PC-9 (cell line): ENCODE results near the gene APBA2. TPM values are rescaled to one million over a fixed set of nuclear protein-coding genes. Genes with fewer than 3 reads are reported as not detected.

Experiments used
- BruUV-seq: library from RNA; stranded (reverse); fragments of 400-500 nt; replicated peaks from 2 replicates; lab custom pipeline; 2021; lab: Mats Ljungman, UMichigan
- CTCF ChIA-PET: fragments of 300-600 bp; sonication (Branson Sonifier 250); formaldehyde crosslinking; loops from one replicate; lab custom pipeline; 2022; ENCODE audit warnings: antibody characterized with exemption; lab: Charles Lee
- POLR2A ChIA-PET: fragments of 300-600 bp; sonication (Branson Sonifier 250); formaldehyde crosslinking; loops from one replicate; lab custom pipeline; 2022; ENCODE audit warnings: antibody characterized with exemption; ENCODE audit not compliant: unreplicated experiment; lab: Charles Lee
- DNase-seq, 2 experiments: peaks; one replicate each; pipeline versions ENCODE4 v3.0.0 to v3.0.0-alpha.2; 2015 to 2022; ENCODE audit warnings: mixed read lengths in 1 of 2
- H2AFZ ChIP-seq: fragments of 200-600 bp; sonication (generic); 2 replicates; pipeline ENCODE4 v1.8.1; 2017; ENCODE audit warnings: antibody characterized with exemption
- H3F3A ChIP-seq: fragments of 200-600 bp; sonication (generic); 2 replicates; pipeline ENCODE4 v1.8.1; 2017; ENCODE audit warnings: antibody characterized with exemption, mild to moderate bottlenecking, low read depth; ENCODE audit not compliant: insufficient read depth
- H3K27ac ChIP-seq: fragments of 200-600 bp; sonication (generic); 2 replicates; pipeline ENCODE4 v1.6.1; 2016; ENCODE audit warnings: mixed run types
- H3K27me3 ChIP-seq: fragments of 200-600 bp; sonication (generic); 2 replicates; pipeline ENCODE4 v1.6.1; 2016; ENCODE audit warnings: low read depth, mixed run types; ENCODE audit not compliant: insufficient read depth
- H3K36me3 ChIP-seq: fragments of 200-600 bp; sonication (generic); 2 replicates; pipeline ENCODE4 v1.6.1; 2016; ENCODE audit warnings: low read depth, mixed run types
- H3K4me1 ChIP-seq: fragments of 200-600 bp; sonication (generic); replicated peaks from 2 replicates; pipeline ENCODE4 v1.6.1; 2016; ENCODE audit warnings: mixed run types; ENCODE audit not compliant: insufficient read depth
- H3K4me2 ChIP-seq: fragments of 200-600 bp; sonication (generic); 2 replicates; pipeline ENCODE4 v1.6.1; 2017; ENCODE audit warnings: mixed run types
- H3K4me3 ChIP-seq: fragments of 200-600 bp; sonication (generic); 2 replicates; pipeline ENCODE4 v1.6.1; 2016; ENCODE audit warnings: mixed run types
- H3K79me2 ChIP-seq: fragments of 200-600 bp; sonication (generic); 2 replicates; pipeline ENCODE4 v1.6.1; 2017; ENCODE audit warnings: low read depth, mixed run types
- H3K9me2 ChIP-seq: fragments of 200-600 bp; sonication (generic); 2 replicates; pipeline ENCODE4 v1.8.1; 2017; ENCODE audit warnings: mild to moderate bottlenecking; ENCODE audit not compliant: insufficient read depth
- H3K9me3 ChIP-seq: fragments of 200-600 bp; sonication (generic); 2 replicates; pipeline ENCODE4 v1.8.1; 2016; ENCODE audit warnings: low read depth; ENCODE audit not compliant: insufficient read depth
- H4K20me1 ChIP-seq: fragments of 200-600 bp; sonication (generic); 2 replicates; pipeline ENCODE4 v1.8.1; 2017; ENCODE audit not compliant: insufficient read depth
- EZH2 ChIP-seq: fragments of 200-600 bp; sonication (generic); IDR thresholded peaks from 2 replicates; pipeline ENCODE4 v1.8.0; 2017; ENCODE audit warnings: antibody characterized with exemption, low read depth
- intact Hi-C: fragments of 100-400 bp; cut with micrococcal nuclease; formaldehyde crosslinking; loops from one replicate; pipeline ENCODE4 v1.10.0; 2022; ENCODE audit not compliant: unreplicated experiment
- total RNA-seq: library from RNA; stranded (reverse); gene quantifications from 2 replicates; pipeline ENCODE4 v1.2.3, GENCODE V29; 2021
- TF ChIP-seq, protein P1 (sequence below): fragments of 200-600 bp; sonication (generic); conservative IDR thresholded peaks from 2 replicates; pipeline ENCODE4 v1.6.1; 2017; ENCODE audit warnings: mixed run types, antibody characterized with exemption, mild to moderate bottlenecking, moderate library complexity

Gene APBA2
- total RNA-seq, 1 experiment from 2014 or later, result not detected

DNA sequence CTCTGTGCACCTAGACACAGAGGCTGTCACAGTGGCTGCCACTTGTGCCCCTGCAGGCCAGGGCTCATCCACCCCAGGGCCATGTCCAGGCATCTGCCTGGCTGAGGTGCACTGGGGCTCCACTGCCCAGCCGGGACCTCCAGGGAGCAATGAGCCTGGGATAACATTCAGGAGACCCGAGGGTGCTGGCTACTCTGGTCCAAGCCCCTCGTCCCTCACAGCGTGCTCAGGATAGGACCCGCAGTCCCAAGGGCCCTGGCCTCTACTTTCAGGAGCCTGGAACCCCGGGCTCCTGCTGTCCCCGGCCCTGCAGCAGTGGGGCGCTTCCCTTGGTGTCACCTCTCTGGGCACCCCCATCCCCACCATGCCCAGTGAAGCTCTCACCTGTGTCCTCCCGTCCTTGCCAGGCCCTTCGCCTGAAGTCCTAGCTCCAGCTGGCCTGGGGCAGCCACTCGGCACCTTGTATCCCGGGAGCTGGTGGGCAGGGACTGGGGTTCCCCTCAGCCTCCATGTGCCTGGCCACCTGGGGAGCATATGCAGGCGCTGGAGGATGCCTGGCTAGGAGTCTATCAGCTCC is 226.0 kb downstream of the APBA2 start:
- Histone ChIP-seq H3K4me1 (no peaks in the 10 kb centered on the region), H3K4me2 (no peak overlapping the region), H3K27ac (no peak overlapping the region), H3K9me2 (no peaks in the 10 kb centered on the region), H3K9me3 (no peaks in the 10 kb centered on the region), H2AFZ (no peak overlapping the region), H4K20me1 (no peaks in the 10 kb centered on the region), H3F3A (no peaks in the 10 kb centered on the region), H3K79me2 (no peaks in the 10 kb centered on the region), H3K27me3 (peaks cover 37% of the 10 kb centered on the region), H3K36me3 (no peaks in the 10 kb centered on the region), H3K4me3 (no peak overlapping the region)
- TF ChIP-seq, protein P1, sequence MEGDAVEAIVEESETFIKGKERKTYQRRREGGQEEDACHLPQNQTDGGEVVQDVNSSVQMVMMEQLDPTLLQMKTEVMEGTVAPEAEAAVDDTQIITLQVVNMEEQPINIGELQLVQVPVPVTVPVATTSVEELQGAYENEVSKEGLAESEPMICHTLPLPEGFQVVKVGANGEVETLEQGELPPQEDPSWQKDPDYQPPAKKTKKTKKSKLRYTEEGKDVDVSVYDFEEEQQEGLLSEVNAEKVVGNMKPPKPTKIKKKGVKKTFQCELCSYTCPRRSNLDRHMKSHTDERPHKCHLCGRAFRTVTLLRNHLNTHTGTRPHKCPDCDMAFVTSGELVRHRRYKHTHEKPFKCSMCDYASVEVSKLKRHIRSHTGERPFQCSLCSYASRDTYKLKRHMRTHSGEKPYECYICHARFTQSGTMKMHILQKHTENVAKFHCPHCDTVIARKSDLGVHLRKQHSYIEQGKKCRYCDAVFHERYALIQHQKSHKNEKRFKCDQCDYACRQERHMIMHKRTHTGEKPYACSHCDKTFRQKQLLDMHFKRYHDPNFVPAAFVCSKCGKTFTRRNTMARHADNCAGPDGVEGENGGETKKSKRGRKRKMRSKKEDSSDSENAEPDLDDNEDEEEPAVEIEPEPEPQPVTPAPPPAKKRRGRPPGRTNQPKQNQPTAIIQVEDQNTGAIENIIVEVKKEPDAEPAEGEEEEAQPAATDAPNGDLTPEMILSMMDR, result no peak
- TF ChIP-seq EZH2, result no peak
- ChIA-PET CTCF (no interaction called here), POLR2A (no interaction called here)
- BruUV-seq, result no TSS peak
- no peak for DNase-seq
- intact Hi-C loops, result no loop called here

DNA sequence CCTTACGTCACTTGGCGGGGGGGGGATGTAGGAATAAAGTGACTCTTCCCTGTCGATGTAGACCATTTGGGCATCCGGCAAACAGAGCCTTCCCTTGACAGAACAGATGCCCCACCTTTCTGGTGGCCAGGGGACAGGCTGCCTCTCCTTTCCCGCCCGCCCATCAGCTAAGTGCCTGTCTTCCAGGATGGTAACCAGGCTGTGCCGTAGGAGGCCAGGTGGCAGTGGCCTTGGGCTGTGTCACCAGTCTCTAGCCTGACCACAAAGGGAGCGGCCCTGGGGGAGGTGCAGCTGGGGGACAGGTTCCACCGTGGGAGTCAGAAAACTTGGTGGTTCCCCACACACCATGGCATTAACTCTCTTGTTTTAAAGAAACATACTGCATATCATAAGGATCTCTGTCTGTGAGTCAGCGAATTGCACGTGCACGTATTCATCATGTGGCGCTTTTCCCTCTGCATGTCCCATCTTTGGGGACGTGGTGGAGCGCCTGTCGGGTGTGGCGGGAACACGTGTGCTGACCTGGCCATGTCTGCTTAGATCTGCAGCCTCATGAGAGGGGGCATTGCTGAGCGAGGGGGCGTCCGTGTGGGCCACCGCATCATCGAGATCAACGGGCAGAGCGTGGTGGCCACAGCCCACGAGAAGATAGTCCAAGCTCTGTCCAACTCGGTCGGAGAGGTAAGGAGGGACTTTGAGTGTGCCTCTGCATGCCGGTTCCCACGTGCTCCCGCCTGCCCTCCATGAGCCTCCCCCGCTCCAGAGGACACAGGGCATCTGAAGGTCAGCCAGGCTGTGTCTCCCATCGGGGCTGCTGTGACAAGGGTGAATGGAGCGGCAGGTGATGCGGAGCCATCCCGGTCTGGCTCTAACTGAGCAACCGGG is 227.8 kb downstream of the APBA2 start:
- Histone ChIP-seq H3F3A (no peaks in the 10 kb centered on the region), H3K4me1 (no peaks in the 10 kb centered on the region), H3K36me3 (no peaks in the 10 kb centered on the region), H3K79me2 (no peaks in the 10 kb centered on the region), H2AFZ (no peak overlapping the region), H3K27ac (no peak overlapping the region), H3K9me3 (no peaks in the 10 kb centered on the region), H3K4me2 (no peak overlapping the region), H3K9me2 (no peaks in the 10 kb centered on the region), H3K4me3 (no peak overlapping the region), H3K27me3 (peaks cover 39% of the 10 kb centered on the region), H4K20me1 (no peaks in the 10 kb centered on the region)
- CTCF ChIA-PET, result no interaction called here
- intact Hi-C loops, result no loop called here
- no TSS peak for BruUV-seq
- POLR2A ChIA-PET, result no interaction called here
- no peak for DNase-seq
- TF ChIP-seq, protein P1, result no peak
- TF ChIP-seq EZH2, result no peak

DNA sequence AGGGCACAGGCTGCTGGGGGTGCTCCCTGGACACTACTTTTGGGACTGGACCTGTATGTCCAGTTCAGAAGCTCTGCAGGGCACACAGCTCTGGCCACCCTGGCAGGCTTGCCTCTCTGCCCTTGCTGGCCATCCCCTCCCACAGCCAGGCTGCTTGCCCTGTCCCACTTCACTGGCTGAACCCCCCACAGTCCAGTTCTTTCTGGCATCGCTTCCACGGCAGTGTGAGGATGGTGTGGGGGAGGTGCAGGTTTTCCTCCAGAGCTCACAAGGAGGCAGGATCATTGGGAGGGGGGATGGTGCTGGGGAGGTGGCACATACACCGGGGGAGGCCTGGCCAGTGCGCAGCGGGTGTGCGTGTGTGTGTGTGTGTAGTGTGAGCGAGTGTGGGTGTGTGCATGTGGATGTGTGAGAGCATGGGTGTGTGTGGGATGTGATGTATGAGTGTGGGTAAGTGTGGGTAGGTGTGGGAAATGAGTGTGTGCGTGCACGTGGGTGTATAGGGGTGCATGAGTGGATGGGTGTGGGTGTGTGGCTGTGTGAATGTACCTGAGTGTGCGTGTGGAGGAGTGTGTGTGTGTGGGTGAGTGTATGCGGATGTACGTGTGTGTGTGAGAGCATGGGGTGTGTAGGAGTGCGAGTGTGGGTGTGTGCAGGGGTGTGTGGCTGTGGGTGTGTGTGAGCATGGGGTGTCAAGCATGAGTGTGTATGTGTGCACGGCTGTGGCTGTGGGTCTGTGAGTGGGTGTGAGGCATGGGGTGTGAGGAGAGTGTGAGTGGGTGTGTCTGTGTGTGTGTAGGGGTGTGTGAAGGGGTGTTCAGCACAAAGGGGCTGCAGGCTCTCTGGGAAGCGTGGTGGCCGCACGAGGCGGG is 228.7 kb downstream of the APBA2 start:
- intact Hi-C loops, result no loop called here
- no TSS peak for BruUV-seq
- no peaks in the 10 kb centered on the region for H3K36me3 ChIP-seq
- H3K4me1 ChIP-seq, result no peaks in the 10 kb centered on the region
- CTCF ChIA-PET, result no interaction called here
- no peaks in the 10 kb centered on the region for H3K9me2 ChIP-seq
- H3K79me2 ChIP-seq, result no peaks in the 10 kb centered on the region
- H3K27me3 ChIP-seq, result peaks cover 42% of the 10 kb centered on the region
- no peak overlapping the region for H2AFZ ChIP-seq
- no peak overlapping the region for H3K4me2 ChIP-seq
- DNase-seq, result no peak
- POLR2A ChIA-PET, result no interaction called here
- no peak overlapping the region for H3K4me3 ChIP-seq
- no peaks in the 10 kb centered on the region for H3K9me3 ChIP-seq
- no peaks in the 10 kb centered on the region for H3F3A ChIP-seq
- TF ChIP-seq, protein P1, result no peak
- TF ChIP-seq EZH2, result no peak
- H3K27ac ChIP-seq, result no peak overlapping the region
- no peaks in the 10 kb centered on the region for H4K20me1 ChIP-seq
